HepG2 (cell line): ENCODE data around the gene LURAP1L. TPM values are rescaled to one million over a fixed set of nuclear protein-coding genes. Genes with fewer than 3 reads are reported as not detected.

Experiments
- ATAC-seq: fragments of 200-7000 bp; cut with Tn5 transposase; 3 replicates; pipeline ENCODE4 v1.9.1; 2020; ENCODE audit warnings: mild to moderate bottlenecking, moderate library complexity
- BruUV-seq: library from RNA; stranded (reverse); fragments of 400-500 nt; replicated peaks from 2 replicates; lab custom pipeline; 2021; lab: Mats Ljungman, UMichigan
- CTCF ChIA-PET: fragments of 300-600 bp; formaldehyde crosslinking; extraction: SDS; loops from one replicate; lab custom pipeline; 2021; ENCODE audit warnings: low total read pairs, inconsistent platforms, low intra/inter-chr PET ratio; lab: Yijun Ruan, JAX
- POLR2A ChIA-PET: fragments of 350-600 bp; sonication (Branson Sonifier 250); formaldehyde crosslinking; loops from one replicate; lab custom pipeline; 2020; ENCODE audit warnings: antibody characterized with exemption, inconsistent platforms; lab: Yijun Ruan, JAX
- DNase-seq: peaks from one replicate; pipeline ENCODE4 v3.0.0-alpha.2; 2015; ENCODE audit warnings: low spot score
- FAIRE-seq: peaks from 3 replicates; lab custom pipeline; 2011; peaks lifted over from hg19 to GRCh38; lab: Jason Lieb, UNC
- H2AFZ ChIP-seq: one replicate; pipeline ENCODE4 v1.6.1; 2011; ENCODE audit warnings: low read length, inconsistent platforms
- H3K27ac ChIP-seq: fragments of 300-600 bp; 3 replicates; pipeline ENCODE4 v1.8.0; 2011; ENCODE audit warnings: mixed run types, mild to moderate bottlenecking, mixed read lengths, low read length, inconsistent platforms; ENCODE audit not compliant: insufficient read depth; ENCODE audit errors: extremely low read length
- H3K27me3 ChIP-seq, 2 experiments: fragments of 200-600 bp in 1 of 2; 2 replicates in 1 of 2; 3 replicates in 1 of 2; pipeline versions ENCODE4 v1.6.0 to v1.8.0; 2011; ENCODE audit warnings: low read length in 2 of 2, mild to moderate bottlenecking in 2 of 2, moderate library complexity in 2 of 2, inconsistent platforms in 1 of 2; ENCODE audit not compliant: insufficient read depth in 2 of 2, control insufficient read depth in 1 of 2
- H3K36me3 ChIP-seq, 2 experiments: fragments of 200-600 bp in 1 of 2; replicated peaks in 1 of 2; 2 replicates in 1 of 2; 3 replicates in 1 of 2; pipeline versions ENCODE4 v1.5.1 to v1.8.0; 2011; ENCODE audit warnings: low read length in 2 of 2, inconsistent platforms in 1 of 2; ENCODE audit not compliant: insufficient read depth in 2 of 2, control insufficient read depth in 1 of 2
- H3K4me1 ChIP-seq: 2 replicates; pipeline ENCODE4 v1.5.1; 2012; ENCODE audit warnings: low read length, inconsistent platforms; ENCODE audit not compliant: insufficient read depth
- H3K4me2 ChIP-seq: 2 replicates; pipeline ENCODE4 v1.6.0; 2011; ENCODE audit warnings: low read depth, low read length, inconsistent platforms
- H3K4me3 ChIP-seq, 3 experiments: fragments of 200-600 bp in 1 of 3; sonication (generic), shearing (Covaris generic) in 1 of 3; replicated peaks in 1 of 3; 2 replicates each; pipeline ENCODE4 v1.5.1; 2011 to 2016; ENCODE audit warnings: low read length in 3 of 3, inconsistent platforms in 2 of 3, low read depth in 2 of 3, mild to moderate bottlenecking in 2 of 3, control low read depth in 1 of 3, mixed read lengths in 1 of 3; ENCODE audit not compliant: insufficient read depth in 1 of 3
- H3K79me2 ChIP-seq: one replicate; pipeline ENCODE4 v1.6.1; 2011; ENCODE audit warnings: low read length, inconsistent platforms; ENCODE audit not compliant: insufficient read depth
- H3K9ac ChIP-seq: 2 replicates; pipeline ENCODE4 v1.6.0; 2011; ENCODE audit warnings: mild to moderate bottlenecking, low read depth, low read length, inconsistent platforms; ENCODE audit not compliant: insufficient read depth
- H3K9me3 ChIP-seq: 2 replicates; pipeline ENCODE4 v1.5.1; 2012; ENCODE audit warnings: mild to moderate bottlenecking, low read length
- H4K20me1 ChIP-seq: 2 replicates; pipeline ENCODE4 v1.6.0; 2011; ENCODE audit warnings: inconsistent platforms, mild to moderate bottlenecking, low read length, moderate library complexity; ENCODE audit not compliant: insufficient read depth
- FOXO4 ChIP-seq: sonication (generic); formaldehyde crosslinking; conservative IDR thresholded peaks from 2 replicates; pipeline ENCODE4 v1.8.1; 2023; ENCODE audit warnings: missing genetic modification reagents
- KDM1A ChIP-seq: IDR thresholded peaks from 2 replicates; pipeline ENCODE4 v1.6.1; 2016; ENCODE audit warnings: missing compliant biosample characterization
- NFE2 ChIP-seq: sonication (generic); formaldehyde crosslinking; IDR thresholded peaks from 2 replicates; pipeline ENCODE4 v1.4.0; 2020; ENCODE audit warnings: missing genetic modification reagents
- SIX1 ChIP-seq: sonication (generic); formaldehyde crosslinking; IDR thresholded peaks from 2 replicates; pipeline ENCODE4 v1.4.0; 2020; ENCODE audit warnings: missing genetic modification reagents, borderline replicate concordance
- SMAD3 ChIP-seq: sonication (generic); formaldehyde crosslinking; IDR thresholded peaks from 2 replicates; pipeline ENCODE4 v1.4.0; 2020; ENCODE audit warnings: missing genetic modification reagents
- TARDBP ChIP-seq: sonication (generic); formaldehyde crosslinking; IDR thresholded peaks from 2 replicates; pipeline ENCODE4 v1.8.0; 2022; ENCODE audit warnings: mild to moderate bottlenecking, missing genetic modification reagents
- TCF7L2 ChIP-seq: IDR thresholded peaks from 2 replicates; pipeline ENCODE4 v1.6.1; 2011; ENCODE audit warnings: mild to moderate bottlenecking, low read depth, low read length, moderate library complexity
- ZNF280B ChIP-seq: sonication (generic); formaldehyde crosslinking; IDR thresholded peaks from 2 replicates; pipeline ENCODE4 v1.5.0; 2020; ENCODE audit warnings: missing genetic modification reagents, mild to moderate bottlenecking, borderline replicate concordance
- WGBS: methylation state at CpG from one replicate; pipeline ENCODE4 v1.1.6; 2017; ENCODE audit warnings: low lambda C conversion rate; 5-methylcytosine and 5-hydroxymethylcytosine counted together
- in situ Hi-C: cut with HindIII; loops from 2 replicates; pipeline ENCODE4 v1.10.0; 2017; ENCODE audit warnings: low pct_unique_long_range_greater_than_20kb; ENCODE audit not compliant: extremely low pct_ligation_motif_present
- intact Hi-C: fragments of 100-400 bp; cut with micrococcal nuclease; formaldehyde crosslinking; loops from one replicate; pipeline ENCODE4 v1.10.0; 2022; ENCODE audit not compliant: unreplicated experiment
- polyA plus RNA-seq, 8 experiments: library from polyadenylated mRNA; depleted of rRNA in 3 of 8; stranded (reverse) in 7 of 8; unstranded in 1 of 8; fragments of >200 nt; fragmentation: Illumina TruSeq in 4 of 8; extraction: Trizol in 4 of 8; gene quantifications; 2 replicates each; pipeline versions ENCODE4 v1.2.1 to v1.2.3, GENCODE V29; 2011 to 2016; ENCODE audit warnings: low read depth in 4 of 8, missing spikeins in 1 of 8, mixed read lengths in 1 of 8; ENCODE audit not compliant: insufficient read depth in 1 of 8
- total RNA-seq, 5 experiments: library from RNA; depleted of rRNA; stranded (reverse); fragments of >200 nt; fragmentation: Illumina TruSeq; extraction: Trizol; gene quantifications; 2 replicates each; pipeline ENCODE4 v1.2.3, GENCODE V29; 2016; ENCODE audit warnings: low read depth in 1 of 5

LURAP1L gene
- total and polyA plus RNA-seq, 2 of the 13 experiments (the other 11 are each of a cell fraction or from before 2014, with no cell fraction given): 6.7 to 16.6 TPM

- TF ChIP-seq ZNF280B (CRISPR knock-in tag): no peak
- no peak for TF ChIP-seq TCF7L2
- no peak for TF ChIP-seq SIX1
- TF ChIP-seq FOXO4 (CRISPR knock-in tag): no peak
- TF ChIP-seq TARDBP (CRISPR knock-in tag): no peak
- no peak for TF ChIP-seq SMAD3 (CRISPR knock-in tag)
Observed at GRCh38 chr9:12851341-12852090, 76.7 kb downstream of the LURAP1L start (continued).

GRCh38 chr9:12853051-12853450 is 78.2 kb downstream of the LURAP1L start:
- ATAC-seq (no peak), FAIRE-seq (no peak), DNase-seq (no peak)
- Histone ChIP-seq H3K27ac (no peak overlapping the region), H3K36me3 (no peaks in the 10 kb centered on the region), H3K4me3 (no peak overlapping the region), H3K9ac (no peak overlapping the region), H4K20me1 (no peaks in the 10 kb centered on the region), H3K27me3 (no peaks in the 10 kb centered on the region), H3K79me2 (no peaks in the 10 kb centered on the region), H3K4me2 (no peak overlapping the region), H3K9me3 (no peaks in the 10 kb centered on the region), H3K4me1 (no peaks in the 10 kb centered on the region), H2AFZ (no peak overlapping the region)
- in situ Hi-C loops (no loop called here), intact Hi-C loops (no loop called here)
- POLR2A ChIA-PET: no interaction called here
- CTCF ChIA-PET: no interaction called here
- TF ChIP-seq NFE2: no peak
- no peak for TF ChIP-seq KDM1A (CRISPR knock-in tag)
- 53% methylated on average over 4 of the region's 4 CpGs for WGBS
- BruUV-seq: no TSS peak
